Left lobe of liver (tissue), 2 donors: Measurements from ENCODE around the gene MCCC1. TPM values are rescaled to one million over a fixed set of nuclear protein-coding genes. Genes with fewer than 3 reads are reported as not detected.
"Not testable (repeated sequence)": the region's sequence is repeated elsewhere in the genome, so short reads cannot be mapped to it uniquely, and the experiment has no call there.

ENCODE experiments used
- ATAC-seq: fragments of 200-7000 bp; cut with Tn5 transposase; one replicate; pipeline ENCODE4 v1.9.1; 2020; ENCODE audit warnings: mild to moderate bottlenecking, moderate library complexity
- DNase-seq: peaks from one replicate; pipeline ENCODE4 v3.0.0-alpha.2; 2020; ENCODE audit warnings: low spot score
- total RNA-seq: library from RNA; stranded (reverse); gene quantifications from one replicate; pipeline ENCODE4 v1.2.1, GENCODE V29; 2021
- donor health status: DM: no; HTN: no; CAD: no; lungs with moderate emphysema.
- donor health status: DM: no; HTN: yes; CAD: no.

Gene MCCC1
- total RNA-seq, 1 donor from 2014 or later: 46.1 TPM

DNA sequence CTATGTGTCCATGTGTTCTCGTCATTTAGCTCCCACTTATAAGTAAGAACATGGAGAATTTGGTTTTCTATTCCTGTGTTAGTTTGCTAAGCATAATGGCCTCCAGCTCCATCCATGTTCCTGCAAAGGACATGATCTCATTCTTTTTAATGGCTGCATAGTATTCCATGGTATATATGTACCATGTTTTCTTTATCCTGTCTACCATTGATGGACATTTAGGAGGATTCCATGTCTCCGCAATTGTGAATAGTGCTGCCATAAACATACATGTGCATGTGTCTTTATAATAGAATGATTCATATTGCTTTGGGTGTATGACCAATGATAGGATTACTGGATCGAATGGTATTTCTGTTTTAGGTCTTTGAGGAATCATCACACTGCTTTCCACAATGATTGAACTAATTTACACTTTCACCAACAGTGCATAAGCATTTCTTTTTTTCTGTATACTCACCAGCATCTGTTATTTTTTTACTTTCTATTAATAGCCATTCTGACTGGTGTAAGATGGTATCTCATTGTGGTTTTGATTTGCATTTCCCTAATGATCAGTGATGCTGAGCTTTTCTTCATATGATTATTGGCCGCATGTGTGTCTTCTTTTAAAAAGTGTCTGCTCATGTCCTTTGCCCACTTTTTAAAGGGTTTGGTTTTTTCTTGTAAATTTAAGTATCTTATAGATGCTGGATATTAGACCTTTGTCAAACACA is 105.7 kb downstream of the MCCC1 start:
- not testable (repeated sequence) for DNase-seq, ATAC-seq

DNA sequence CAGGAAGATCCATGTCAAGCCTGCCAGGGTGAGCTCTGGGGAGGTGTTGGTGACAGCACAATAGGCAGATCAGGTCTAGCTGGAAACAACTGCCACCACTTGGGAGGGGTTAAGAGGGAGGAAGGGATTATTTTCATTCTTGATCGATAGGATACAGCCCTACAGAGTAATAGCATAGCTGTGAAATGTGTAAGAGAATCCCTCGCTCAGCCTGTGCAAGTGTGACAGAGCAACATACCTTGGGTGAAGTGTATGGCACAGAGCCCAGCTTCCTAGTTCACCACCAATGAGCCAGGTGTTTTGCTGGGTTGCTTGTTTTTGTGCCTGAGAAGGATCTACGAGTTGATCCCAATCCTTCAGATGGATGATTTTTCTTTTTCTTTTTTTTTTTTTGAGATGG is 109.7 kb downstream of the MCCC1 start:
- ATAC-seq (no peak), DNase-seq (no peak)

GRCh38 chr3:182986021-182986420 is 113.3 kb downstream of the MCCC1 start:
- ATAC-seq: no peak
- DNase-seq: no peak

GRCh38 chr3:182983876-182984275 is 115.4 kb downstream of the MCCC1 start:
- ATAC-seq: peak; percentile 48
- DNase-seq: no peak

- no peak for ATAC-seq
- DNase-seq: no peak
Measured at GRCh38 chr3:182981038-182981380, 118.3 kb downstream of the MCCC1 start.

DNA sequence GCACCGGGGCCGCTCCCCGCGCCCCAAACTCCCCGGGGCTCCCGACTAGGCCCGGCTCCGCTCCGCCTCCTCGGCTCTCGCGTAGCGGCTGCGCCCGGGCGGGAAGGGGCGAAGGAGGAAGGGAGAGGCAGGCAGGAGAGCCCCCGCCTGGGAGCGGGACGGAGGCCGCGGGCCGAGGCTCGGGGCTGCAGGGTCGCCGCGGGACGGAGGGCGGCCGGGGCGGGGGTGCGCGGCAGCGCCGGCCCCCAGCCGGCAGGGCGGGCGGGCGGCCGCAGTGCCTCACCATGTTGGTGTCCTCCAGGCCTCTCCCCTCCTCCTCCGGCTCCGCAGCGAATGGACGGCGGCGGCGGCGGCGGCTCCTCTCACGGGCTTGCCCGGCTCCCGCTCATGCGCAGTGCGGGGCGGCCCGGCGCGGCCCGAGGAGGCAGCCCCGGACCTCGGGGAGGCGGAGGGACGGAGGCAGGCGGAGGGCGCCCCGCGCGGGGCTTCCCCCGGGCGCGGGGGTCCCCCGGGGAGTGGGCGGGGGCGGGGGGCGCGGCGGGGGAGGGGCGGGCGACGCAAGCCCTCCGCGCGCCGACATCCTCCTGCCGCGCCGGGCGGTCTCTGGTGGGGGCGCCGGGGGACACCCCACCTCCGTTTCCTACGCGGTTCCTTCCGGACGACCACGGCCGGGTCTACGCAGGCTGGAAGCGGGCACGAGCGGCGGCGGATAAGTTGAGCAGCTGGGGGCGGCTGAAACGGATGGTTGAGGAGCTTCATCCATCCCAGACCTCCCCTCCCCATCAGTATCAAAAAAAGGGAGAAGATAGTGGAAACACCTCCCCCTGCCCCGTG is 118.9 kb downstream of the MCCC1 start, which contains the start of gene DCUN1D1:
TSS of gene DCUN1D1 (minus strand) at position 335 of the 834 bp plus-strand sequence. CDS start at position 286, 49 bp downstream.
- ATAC-seq: peak; percentile 90
- DNase-seq: peak; percentile 92

DNA sequence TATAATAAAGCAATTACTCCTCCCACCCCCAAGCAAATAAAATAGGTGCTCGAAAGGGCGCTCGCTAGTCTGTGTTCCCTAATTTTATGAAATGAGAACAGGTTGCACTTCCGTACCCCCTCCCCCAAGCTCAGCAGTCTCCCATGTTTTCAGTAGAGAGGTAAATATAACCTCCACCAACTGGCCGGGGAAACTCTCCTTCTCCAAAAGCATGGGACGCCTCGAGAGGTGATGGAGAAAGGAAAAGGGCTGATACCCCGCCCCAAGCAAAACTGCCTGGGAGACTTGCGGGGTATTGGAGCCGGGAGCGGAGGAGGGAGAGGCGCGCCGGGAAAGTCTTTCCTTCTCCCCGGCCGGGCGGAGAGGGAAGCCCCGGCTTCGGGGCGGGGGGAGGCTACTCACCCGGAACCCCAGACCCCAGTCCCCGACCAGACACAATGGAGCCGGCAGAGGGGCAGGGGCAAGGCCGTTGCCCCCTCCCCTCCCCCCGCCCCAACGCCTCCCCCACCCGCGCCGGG is 119.6 kb downstream of the MCCC1 start:
- DNase-seq (no peak), ATAC-seq (peak; percentile 38)

- ATAC-seq (peak; percentile 2), DNase-seq (no peak)
Measured at GRCh38 chr3:182979103-182979673, 120.1 kb downstream of the MCCC1 start.

GRCh38 chr3:182978387-182978786 is 120.9 kb downstream of the MCCC1 start:
- DNase-seq: no peak

DNA sequence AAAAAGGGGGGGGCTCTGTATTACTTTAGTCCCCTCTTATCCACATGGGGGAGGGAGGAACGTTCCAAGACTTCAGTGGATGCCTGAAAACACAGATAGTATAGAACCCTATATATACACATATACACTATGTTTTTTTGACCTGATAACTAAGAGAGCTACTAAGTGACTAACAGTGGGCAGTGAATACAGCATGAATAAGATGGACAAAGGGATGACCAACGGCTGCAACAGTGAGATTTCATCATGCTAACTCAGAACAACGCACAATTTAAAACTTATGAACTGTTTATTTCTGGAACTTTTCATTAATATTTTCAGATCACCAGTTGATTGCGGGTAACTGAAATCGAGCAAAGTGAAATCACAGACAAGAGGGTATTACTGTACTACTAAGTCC is 126.2 kb downstream of the MCCC1 start:
- DNase-seq: no peak
- ATAC-seq: no peak

More at GRCh38 chr3:182978387-182978786, 120.9 kb downstream of the MCCC1 start:
- no peak for ATAC-seq

GRCh38 chr3:182972387-182972786 is 126.9 kb downstream of the MCCC1 start:
- ATAC-seq: no peak

GRCh38 chr3:182971637-182972036 is 127.7 kb downstream of the MCCC1 start:
- no peak for DNase-seq
- ATAC-seq: no peak

More at GRCh38 chr3:182972387-182972786, 126.9 kb downstream of the MCCC1 start:
- DNase-seq: no peak

GRCh38 chr3:182970811-182971418 is 128.4 kb downstream of the MCCC1 start:
- ATAC-seq (peak; percentile 95), DNase-seq (peak; percentile 62)

DNA sequence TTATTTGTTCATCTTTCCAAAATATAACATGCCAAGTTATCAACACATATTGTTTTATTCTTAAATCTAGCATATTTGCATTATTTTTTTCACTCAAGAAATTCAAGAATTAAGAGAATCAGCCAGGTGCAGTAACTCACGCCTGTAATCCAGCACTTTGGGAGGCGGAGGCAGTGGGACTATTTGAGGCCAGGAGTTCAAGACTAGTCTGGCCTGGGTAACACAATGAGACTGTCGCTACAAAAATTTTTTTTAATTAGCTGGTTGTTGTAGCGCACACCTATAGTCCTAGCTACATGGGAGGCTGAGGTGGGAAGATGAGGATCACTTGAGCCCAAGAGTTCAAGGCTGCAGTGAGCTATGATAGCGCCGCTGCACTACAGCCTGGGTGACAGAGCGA is 129.4 kb downstream of the MCCC1 start:
- no peak for ATAC-seq

DNA sequence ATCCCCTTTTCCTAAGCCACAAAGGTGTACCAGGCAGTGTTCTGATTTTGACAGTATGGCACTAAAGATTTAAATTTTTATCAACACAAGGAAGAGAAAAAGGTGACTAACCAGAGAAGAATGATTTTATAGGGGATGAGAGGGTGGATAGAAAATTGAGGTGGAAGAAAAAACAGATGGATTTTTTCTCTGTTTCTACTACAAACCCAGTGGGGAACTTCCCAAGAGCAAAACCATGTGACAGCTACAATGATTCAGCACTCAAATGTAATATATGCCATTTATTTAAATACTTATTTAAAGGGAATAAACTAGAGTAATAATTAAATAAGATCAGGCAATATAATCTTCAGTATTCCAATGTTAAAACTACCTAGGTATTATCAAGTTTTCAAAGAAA is 130.0 kb downstream of the MCCC1 start:
- ATAC-seq (no peak), DNase-seq (no peak)

More for the DNA sequence above, 129.4 kb downstream of the MCCC1 start:
- DNase-seq: no peak

GRCh38 chr3:182967218-182968204 is 131.8 kb downstream of the MCCC1 start:
- ATAC-seq (no peak), DNase-seq (no peak)

DNA sequence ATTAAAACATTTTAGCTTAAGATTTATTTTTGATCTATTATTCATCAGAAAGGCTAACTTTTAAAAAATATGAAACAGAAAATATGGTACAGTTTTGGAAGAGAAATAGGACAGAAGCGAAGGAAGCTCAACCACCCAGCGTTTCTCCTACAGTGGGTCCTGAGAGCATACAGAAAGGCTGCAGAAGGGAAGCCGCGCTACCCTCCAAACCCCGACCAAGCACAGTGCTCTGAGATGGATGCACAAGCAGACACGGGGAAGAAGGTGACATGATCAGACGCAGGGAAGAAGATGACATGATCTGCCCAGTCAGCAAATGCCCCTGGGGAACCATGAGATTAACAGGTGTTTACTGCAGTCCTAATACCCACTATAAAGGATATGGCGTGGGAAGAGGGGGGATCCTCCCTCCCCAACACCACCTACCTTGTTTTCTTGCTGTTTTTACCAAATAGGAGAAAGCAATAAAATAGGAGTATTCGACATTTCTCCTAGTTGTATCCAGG is 133.4 kb downstream of the MCCC1 start:
- no peak for DNase-seq
- no peak for ATAC-seq
